SK-N-SH (cell line): Measurements from ENCODE around the gene SPI1. TPM values are rescaled to one million over a fixed set of nuclear protein-coding genes. Genes with fewer than 3 reads are reported as not detected.

Experiments
- CTCF ChIA-PET: fragments of 300-600, 350-600 bp; formaldehyde crosslinking; extraction: SDS; loops from one replicate; lab custom pipeline; 2021; lab: Yijun Ruan, JAX
- POLR2A ChIA-PET: fragments of 350-600 bp; sonication (Branson Sonifier 250); formaldehyde crosslinking; extraction: SDS; loops from one replicate; lab custom pipeline; 2020; ENCODE audit warnings: antibody characterized with exemption, inconsistent platforms; lab: Yijun Ruan, JAX
- DNase-seq: peaks from one replicate; pipeline ENCODE4 v3.0.0; 2012
- H2AFZ ChIP-seq: fragments of 200-600 bp; sonication (generic); 2 replicates; pipeline ENCODE4 v1.8.1; 2016; ENCODE audit warnings: antibody characterized with exemption, mild to moderate bottlenecking, low read depth
- H3F3A ChIP-seq: fragments of 200-600 bp; sonication (generic); replicated peaks from 2 replicates; pipeline ENCODE3; 2016; ENCODE audit warnings: antibody characterized with exemption, mild to moderate bottlenecking; ENCODE audit not compliant: insufficient read depth
- H3K27ac ChIP-seq, 2 experiments: fragments of 200-500 bp in 1 of 2; fragments of 200-600 bp in 1 of 2; sonication (Bioruptor generic) in 1 of 2; sonication (generic), shearing (Covaris generic) in 1 of 2; 2 replicates each; pipeline versions ENCODE4 v1.5.1 to v1.6.1; 2014 to 2016; ENCODE audit warnings: low read depth in 2 of 2, inconsistent platforms in 1 of 2, low read length in 1 of 2, mild to moderate bottlenecking in 1 of 2, mixed read lengths in 1 of 2
- H3K27me3 ChIP-seq: fragments of 200-600 bp; sonication (generic), shearing (Covaris generic); 2 replicates; pipeline ENCODE4 v1.6.1; 2016; ENCODE audit warnings: mixed run types; ENCODE audit not compliant: insufficient read depth
- H3K36me3 ChIP-seq, 2 experiments: fragments of 200-500 bp in 1 of 2; fragments of 200-600 bp in 1 of 2; sonication (Bioruptor generic) in 1 of 2; sonication (generic) in 1 of 2; replicated peaks in 1 of 2; 2 replicates each; pipeline versions ENCODE3 to v1.5.1; 2014 to 2016; ENCODE audit warnings: low read length in 1 of 2, mild to moderate bottlenecking in 1 of 2; ENCODE audit not compliant: insufficient read depth in 2 of 2, control insufficient read depth in 1 of 2
- H3K4me1 ChIP-seq, 2 experiments: fragments of 200-500 bp in 1 of 2; fragments of 200-600 bp in 1 of 2; sonication (Bioruptor generic) in 1 of 2; sonication (generic), shearing (Covaris generic) in 1 of 2; 2 replicates each; pipeline versions ENCODE4 v1.5.1 to v1.6.1; 2014 to 2016; ENCODE audit warnings: low read depth in 1 of 2, low read length in 1 of 2, mixed run types in 1 of 2; ENCODE audit not compliant: insufficient read depth in 2 of 2, control insufficient read depth in 1 of 2
- H3K4me2 ChIP-seq: fragments of 200-600 bp; sonication (generic), shearing (Covaris generic); 2 replicates; pipeline ENCODE4 v1.6.1; 2017; ENCODE audit warnings: mixed run types
- H3K4me3 ChIP-seq, 2 experiments: fragments of 200-500 bp in 1 of 2; fragments of 200-600 bp in 1 of 2; sonication (Bioruptor generic) in 1 of 2; sonication (generic), shearing (Covaris generic) in 1 of 2; 2 replicates each; pipeline versions ENCODE4 v1.5.1 to v1.8.1; 2014 to 2016; ENCODE audit warnings: low read depth in 2 of 2, inconsistent platforms in 1 of 2, low read length in 1 of 2, mild to moderate bottlenecking in 1 of 2, mixed read lengths in 1 of 2, moderate library complexity in 1 of 2
- H3K79me2 ChIP-seq: fragments of 200-600 bp; sonication (generic); 2 replicates; pipeline ENCODE4 v1.8.1; 2017; ENCODE audit warnings: mild to moderate bottlenecking; ENCODE audit not compliant: insufficient read depth
- H3K9ac ChIP-seq: fragments of 200-600 bp; sonication (generic); 2 replicates; pipeline ENCODE4 v1.6.1; 2017; ENCODE audit warnings: mixed run types
- H3K9me2 ChIP-seq: fragments of 200-600 bp; sonication (generic); 2 replicates; pipeline ENCODE4 v1.6.1; 2017; ENCODE audit warnings: mixed run types
- H3K9me3 ChIP-seq: fragments of 200-600 bp; sonication (generic); 2 replicates; pipeline ENCODE4 v1.6.1; 2017; ENCODE audit warnings: mixed run types, mild to moderate bottlenecking, moderate library complexity
- H4K20me1 ChIP-seq: fragments of 200-600 bp; sonication (generic); 2 replicates; pipeline ENCODE4 v1.6.1; 2017; ENCODE audit warnings: mild to moderate bottlenecking, mixed run types; ENCODE audit not compliant: insufficient read depth
- CHD2 ChIP-seq: fragments of 150-350 bp; IDR thresholded peaks from 2 replicates; pipeline ENCODE4 v1.6.1; 2018; ENCODE audit warnings: low read length; ENCODE audit not compliant: partially characterized antibody
- FOSL2 ChIP-seq: IDR thresholded peaks from 2 replicates; pipeline ENCODE4 v1.4.0; 2012; ENCODE audit warnings: low read depth, mild to moderate bottlenecking, moderate library complexity, borderline replicate concordance
- JUND ChIP-seq: IDR thresholded peaks from 2 replicates; pipeline ENCODE4 v1.4.0; 2012
- NFIC ChIP-seq: IDR thresholded peaks from 2 replicates; pipeline ENCODE4 v1.4.0; 2012; ENCODE audit warnings: borderline replicate concordance
- POLR2AphosphoS5 ChIP-seq: IDR thresholded peaks from 2 replicates; pipeline ENCODE4 v1.6.1; 2012; ENCODE audit warnings: low read depth, low read length
- RAD21 ChIP-seq: IDR thresholded peaks from 2 replicates; pipeline ENCODE4 v1.6.1; 2012; ENCODE audit warnings: mild to moderate bottlenecking, low read length
- RFX5 ChIP-seq: IDR thresholded peaks from 2 replicates; pipeline ENCODE4 v1.6.1; 2012; ENCODE audit warnings: mild to moderate bottlenecking, improper control_type of control experiment, low read length
- SIN3A ChIP-seq: IDR thresholded peaks from 2 replicates; pipeline ENCODE4 v1.6.1; 2012; ENCODE audit warnings: low read depth, mild to moderate bottlenecking, low read length, moderate library complexity, borderline replicate concordance
- SMC3 ChIP-seq: IDR thresholded peaks from 2 replicates; pipeline ENCODE4 v1.6.1; 2012; ENCODE audit warnings: low read depth, low read length, improper control_type of control experiment
- TAF1 ChIP-seq: IDR thresholded peaks from 2 replicates; pipeline ENCODE4 v1.6.1; 2012; ENCODE audit warnings: low read depth, mild to moderate bottlenecking, low read length, moderate library complexity, borderline replicate concordance
- TCF12 ChIP-seq: IDR thresholded peaks from 2 replicates; pipeline ENCODE4 v1.4.0; 2012
- TEAD4 ChIP-seq: IDR thresholded peaks from 2 replicates; pipeline ENCODE4 v1.4.0; 2012; ENCODE audit warnings: mild to moderate bottlenecking, borderline replicate concordance; ENCODE audit not compliant: insufficient read depth
- USF2 ChIP-seq: fragments of 150-350 bp; IDR thresholded peaks from 2 replicates; pipeline ENCODE4 v1.6.1; 2017; ENCODE audit warnings: antibody characterized with exemption, low read length, low read depth, borderline replicate concordance
- YY1 ChIP-seq: IDR thresholded peaks from 2 replicates; pipeline ENCODE4 v1.4.0; 2012; ENCODE audit warnings: low read depth, mild to moderate bottlenecking
- WGBS: methylation state at CpG from one replicate; pipeline ENCODE4 v1.1.6; 2017; ENCODE audit warnings: low lambda C conversion rate; 5-methylcytosine and 5-hydroxymethylcytosine counted together
- polyA plus RNA-seq, 3 experiments: library from polyadenylated mRNA; depleted of rRNA; stranded (reverse); fragments of >200 nt; gene quantifications; 2 replicates each; pipeline ENCODE4 v1.2.3, GENCODE V29; 2012
- TF ChIP-seq, protein P1 (sequence below): fragments of 200-600 bp; sonication (generic); IDR thresholded peaks from 2 replicates; pipeline ENCODE4 v1.6.1; 2017; ENCODE audit warnings: antibody characterized with exemption, mild to moderate bottlenecking, moderate library complexity
- TF ChIP-seq, protein P2 (sequence below): IDR thresholded peaks from 2 replicates; pipeline ENCODE4 v1.4.0; 2012; ENCODE audit warnings: low read depth, borderline replicate concordance
- TF ChIP-seq, protein P3 (sequence below): IDR thresholded peaks from 2 replicates; pipeline ENCODE4 v1.4.0; 2012; ENCODE audit warnings: low read depth, borderline replicate concordance
- TF ChIP-seq, protein P4 (sequence below): IDR thresholded peaks from 2 replicates; pipeline ENCODE4 v1.4.0; 2012; ENCODE audit warnings: low read depth
- TF ChIP-seq, protein P5 (sequence below): IDR thresholded peaks from 2 replicates; pipeline ENCODE4; 2012

The SPI1 gene
- polyA plus RNA-seq, 1 of the 3 experiments (the other 2 are of a cell fraction): not detected

DNA sequence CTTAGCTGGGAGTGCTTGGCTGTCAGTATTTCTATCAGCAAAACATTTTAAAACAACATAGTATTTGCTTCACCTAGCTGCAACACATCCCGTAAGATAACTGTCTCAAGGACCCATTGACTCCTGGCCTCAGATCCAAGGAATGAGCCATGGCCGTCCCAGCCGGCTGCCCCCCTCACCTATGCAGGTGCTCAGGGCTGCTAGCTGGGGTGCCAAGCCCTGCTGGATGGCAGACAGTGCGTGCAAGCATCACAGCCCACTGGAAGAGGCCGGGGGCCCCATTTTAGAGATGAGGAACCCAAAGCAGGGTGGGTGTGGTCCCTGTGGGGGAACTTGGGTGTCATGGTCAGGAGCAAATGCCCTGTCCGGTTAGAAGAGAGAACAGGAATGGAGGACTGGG is 39.4 kb upstream of the SPI1 start:
- H2AFZ ChIP-seq: no peak overlapping the region
- no peak overlapping the region for H3K4me3 ChIP-seq
- TF ChIP-seq, protein P1, sequence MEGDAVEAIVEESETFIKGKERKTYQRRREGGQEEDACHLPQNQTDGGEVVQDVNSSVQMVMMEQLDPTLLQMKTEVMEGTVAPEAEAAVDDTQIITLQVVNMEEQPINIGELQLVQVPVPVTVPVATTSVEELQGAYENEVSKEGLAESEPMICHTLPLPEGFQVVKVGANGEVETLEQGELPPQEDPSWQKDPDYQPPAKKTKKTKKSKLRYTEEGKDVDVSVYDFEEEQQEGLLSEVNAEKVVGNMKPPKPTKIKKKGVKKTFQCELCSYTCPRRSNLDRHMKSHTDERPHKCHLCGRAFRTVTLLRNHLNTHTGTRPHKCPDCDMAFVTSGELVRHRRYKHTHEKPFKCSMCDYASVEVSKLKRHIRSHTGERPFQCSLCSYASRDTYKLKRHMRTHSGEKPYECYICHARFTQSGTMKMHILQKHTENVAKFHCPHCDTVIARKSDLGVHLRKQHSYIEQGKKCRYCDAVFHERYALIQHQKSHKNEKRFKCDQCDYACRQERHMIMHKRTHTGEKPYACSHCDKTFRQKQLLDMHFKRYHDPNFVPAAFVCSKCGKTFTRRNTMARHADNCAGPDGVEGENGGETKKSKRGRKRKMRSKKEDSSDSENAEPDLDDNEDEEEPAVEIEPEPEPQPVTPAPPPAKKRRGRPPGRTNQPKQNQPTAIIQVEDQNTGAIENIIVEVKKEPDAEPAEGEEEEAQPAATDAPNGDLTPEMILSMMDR: no peak
- TF ChIP-seq, all 33 proteins: peak for 0
- CTCF ChIA-PET: interaction anchor here (0.8 to 1.3 kb wide), 2 partner anchors 9 to 43 kb away, joined by 3 to 4 read pairs; partner anchors contain the start of gene SLC39A13
- POLR2A ChIA-PET: interaction anchor here (0.7 to 2.0 kb wide), 2 partner anchors 9 to 253 kb away, joined by 3 to 8 read pairs; partner anchors contain the start of gene PSMC3
- Histone ChIP-seq H3K9me2 (no peaks in the 10 kb centered on the region), H3K4me1 (peaks cover 4 to 15% of the 10 kb centered on the region in 2 experiments; a peak in 3 of 4 replicates), H3K9ac (no peak overlapping the region), H3K27ac (0 out of 4 replicates have a peak overlapping the region, but pooled peaks of 1 of the 2 experiments have one; percentile 83), H3K9me3 (no peaks in the 10 kb centered on the region), H3K79me2 (peaks cover 8% of the 10 kb centered on the region; the same call in 1 of the 2 replicates), H3F3A (peaks cover 38% of the 10 kb centered on the region), H3K36me3 (peaks cover 51 to 60% of the 10 kb centered on the region in 2 experiments), H3K4me2 (no peak overlapping the region), H4K20me1 (no peaks in the 10 kb centered on the region), H3K27me3 (no peaks in the 10 kb centered on the region)
- no peak for DNase-seq
- 100% methylated on average over 6 of the region's 6 CpGs for WGBS

- Histone ChIP-seq H3K79me2 (peaks cover 17% of the 10 kb centered on the region; the same call in 1 of the 2 replicates), H3K9me2 (no peaks in the 10 kb centered on the region), H3K27ac (peak overlapping the region; percentile 71 to 83), H3F3A (peaks cover 38% of the 10 kb centered on the region), H3K4me1 (peaks cover 12 to 15% of the 10 kb centered on the region in 2 experiments; a peak in 3 of 4 replicates), H3K9ac (peak overlapping the region; percentile 44; the same call in 1 of the 2 replicates), H3K4me3 (no peak overlapping the region), H4K20me1 (0 out of 2 replicates have a peak, but pooled peaks cover 3% of the 10 kb centered on the region), H3K27me3 (no peaks in the 10 kb centered on the region), H2AFZ (no peak overlapping the region), H3K9me3 (no peaks in the 10 kb centered on the region), H3K4me2 (peak overlapping the region; percentile 59), H3K36me3 (peaks cover 53 to 63% of the 10 kb centered on the region in 2 experiments)
- ChIA-PET POLR2A (interaction anchor here (0.7 kb wide), 1 partner anchor 10 kb away, joined by 3 read pairs; the partner anchor contains the start of gene PSMC3), CTCF (interaction anchor here (0.7 to 1.7 kb wide), 4 partner anchors 9 to 61 kb away, joined by 3 to 6 read pairs (median 4); no protein-coding TSS in a partner anchor)
- no peak for DNase-seq
- 18% methylated on average over 6 of the region's 13 CpGs for WGBS
- peak; percentile 76 for TF ChIP-seq TEAD4
- peak; percentile 74; the same call in 1 of the 2 replicates for TF ChIP-seq FOSL2
- TF ChIP-seq POLR2AphosphoS5: peak; percentile 51; the same call in 1 of the 2 replicates
- 0 out of 2 replicates have a peak, but pooled peaks have one; percentile 86 for TF ChIP-seq SIN3A
- TF ChIP-seq JUND: peak; percentile 81
- TF ChIP-seq, protein P2, sequence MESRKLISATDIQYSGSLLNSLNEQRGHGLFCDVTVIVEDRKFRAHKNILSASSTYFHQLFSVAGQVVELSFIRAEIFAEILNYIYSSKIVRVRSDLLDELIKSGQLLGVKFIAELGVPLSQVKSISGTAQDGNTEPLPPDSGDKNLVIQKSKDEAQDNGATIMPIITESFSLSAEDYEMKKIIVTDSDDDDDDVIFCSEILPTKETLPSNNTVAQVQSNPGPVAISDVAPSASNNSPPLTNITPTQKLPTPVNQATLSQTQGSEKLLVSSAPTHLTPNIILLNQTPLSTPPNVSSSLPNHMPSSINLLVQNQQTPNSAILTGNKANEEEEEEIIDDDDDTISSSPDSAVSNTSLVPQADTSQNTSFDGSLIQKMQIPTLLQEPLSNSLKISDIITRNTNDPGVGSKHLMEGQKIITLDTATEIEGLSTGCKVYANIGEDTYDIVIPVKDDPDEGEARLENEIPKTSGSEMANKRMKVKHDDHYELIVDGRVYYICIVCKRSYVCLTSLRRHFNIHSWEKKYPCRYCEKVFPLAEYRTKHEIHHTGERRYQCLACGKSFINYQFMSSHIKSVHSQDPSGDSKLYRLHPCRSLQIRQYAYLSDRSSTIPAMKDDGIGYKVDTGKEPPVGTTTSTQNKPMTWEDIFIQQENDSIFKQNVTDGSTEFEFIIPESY: 0 out of 2 replicates have a peak, but pooled peaks have one; percentile 48
- no peak for TF ChIP-seq RAD21
- TF ChIP-seq YY1: peak; percentile 44; the same call in 1 of the 2 replicates
- TF ChIP-seq USF2: no peak
- TF ChIP-seq TAF1: 0 out of 2 replicates have a peak, but pooled peaks have one; percentile 12
- TF ChIP-seq, protein P3, sequence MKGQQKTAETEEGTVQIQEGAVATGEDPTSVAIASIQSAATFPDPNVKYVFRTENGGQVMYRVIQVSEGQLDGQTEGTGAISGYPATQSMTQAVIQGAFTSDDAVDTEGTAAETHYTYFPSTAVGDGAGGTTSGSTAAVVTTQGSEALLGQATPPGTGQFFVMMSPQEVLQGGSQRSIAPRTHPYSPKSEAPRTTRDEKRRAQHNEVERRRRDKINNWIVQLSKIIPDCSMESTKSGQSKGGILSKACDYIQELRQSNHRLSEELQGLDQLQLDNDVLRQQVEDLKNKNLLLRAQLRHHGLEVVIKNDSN: no peak
- TF ChIP-seq NFIC: peak; percentile 94
- no peak for TF ChIP-seq CHD2
- TF ChIP-seq SMC3: no peak
- TF ChIP-seq RFX5: no peak
- peak; percentile 67; the same call in 1 of the 2 replicates for TF ChIP-seq TCF12
- TF ChIP-seq, protein P4, sequence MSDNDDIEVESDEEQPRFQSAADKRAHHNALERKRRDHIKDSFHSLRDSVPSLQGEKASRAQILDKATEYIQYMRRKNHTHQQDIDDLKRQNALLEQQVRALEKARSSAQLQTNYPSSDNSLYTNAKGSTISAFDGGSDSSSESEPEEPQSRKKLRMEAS: peak; percentile 79
- TF ChIP-seq, protein P5, sequence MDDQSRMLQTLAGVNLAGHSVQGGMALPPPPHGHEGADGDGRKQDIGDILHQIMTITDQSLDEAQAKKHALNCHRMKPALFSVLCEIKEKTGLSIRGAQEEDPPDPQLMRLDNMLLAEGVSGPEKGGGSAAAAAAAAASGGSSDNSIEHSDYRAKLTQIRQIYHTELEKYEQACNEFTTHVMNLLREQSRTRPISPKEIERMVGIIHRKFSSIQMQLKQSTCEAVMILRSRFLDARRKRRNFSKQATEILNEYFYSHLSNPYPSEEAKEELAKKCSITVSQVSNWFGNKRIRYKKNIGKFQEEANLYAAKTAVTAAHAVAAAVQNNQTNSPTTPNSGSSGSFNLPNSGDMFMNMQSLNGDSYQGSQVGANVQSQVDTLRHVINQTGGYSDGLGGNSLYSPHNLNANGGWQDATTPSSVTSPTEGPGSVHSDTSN: peak; percentile 77
These were observed 37.7 kb upstream of the SPI1 start for GRCh38 chr11:47415949-47416472.
